ENCODE measurements around the gene TENM4. TPM values are rescaled to one million over a fixed set of nuclear protein-coding genes. Genes with fewer than 3 reads are reported as not detected.

TENM4 gene
- total RNA-seq, 1 experiment from 2014 or later: 0.39 TPM

GRCh38 chr11:78940500-78941225 is 500.2 kb downstream of the TENM4 start:
- no peak for DNase-seq (ENCODE audit: low read depth, low spot score)
- Histone ChIP-seq H3K9me3 (ENCODE audit: control insufficient read depth, insufficient read depth, low read depth, low read length) (no peaks in the 10 kb centered on the region), H3K27ac (ENCODE audit: low read length) (no peak overlapping the region), H3K4me3 (ENCODE audit: low read depth in 2 of 2, low read length in 2 of 2) (no peak overlapping the region), H3K36me3 (ENCODE audit: control insufficient read depth, insufficient read depth, low read length) (no peaks in the 10 kb centered on the region), H3K27me3 (ENCODE audit: control insufficient read depth, insufficient read depth, low read length) (peaks cover 10% of the 10 kb centered on the region; the same call in 1 of the 2 replicates), H3K4me1 (ENCODE audit: control insufficient read depth, insufficient read depth, low read length) (no peaks in the 10 kb centered on the region)
- ChIA-PET CTCF (interaction anchor here (0.5 kb wide), 1 partner anchor 27 kb away, joined by 3 read pairs; no protein-coding TSS in a partner anchor), POLR2A (no interaction called here)
- BruUV-seq (replicated peaks): no TSS peak
- TF ChIP-seq POLR2AphosphoS5 (IDR thresholded peaks at IDR 0.05; ENCODE audit: low read depth, low read length) (no peak), SIN3A (IDR thresholded peaks at IDR 0.05; ENCODE audit: borderline replicate concordance, insufficient read depth, low read depth, low read length) (no peak), REST (IDR thresholded peaks at IDR 0.05; ENCODE audit: insufficient read depth in 1 of 2, low read depth in 2 of 2, low read length in 1 of 2) (no peak), CTCF (IDR thresholded peaks at IDR 0.05) (no peak), TCF7L2 (IDR thresholded peaks at IDR 0.05; ENCODE audit: low read depth, low read length) (no peak)
- intact Hi-C loops (cut with micrococcal nuclease; ENCODE audit: unreplicated experiment) (no loop called here), in situ Hi-C loops (cut with HindIII; ENCODE audit: low pct_unique_long_range_greater_than_20kb, low sequenced_read_pairs) (no loop called here)
- ATAC-seq: no peak

- Histone ChIP-seq H3K4me1 (ENCODE audit: control insufficient read depth, insufficient read depth, low read length) (no peaks in the 10 kb centered on the region), H3K4me3 (ENCODE audit: low read depth in 2 of 2, low read length in 2 of 2) (no peak overlapping the region), H3K9me3 (ENCODE audit: control insufficient read depth, insufficient read depth, low read depth, low read length) (no peaks in the 10 kb centered on the region), H3K27me3 (ENCODE audit: control insufficient read depth, insufficient read depth, low read length) (no peaks in the 10 kb centered on the region; the same call in 1 of the 2 replicates), H3K36me3 (ENCODE audit: control insufficient read depth, insufficient read depth, low read length) (no peaks in the 10 kb centered on the region), H3K27ac (ENCODE audit: low read length) (no peak overlapping the region)
- no TSS peak for BruUV-seq (replicated peaks)
- intact Hi-C loops (cut with micrococcal nuclease; ENCODE audit: unreplicated experiment) (no loop called here), in situ Hi-C loops (cut with HindIII; ENCODE audit: low pct_unique_long_range_greater_than_20kb, low sequenced_read_pairs) (no loop called here)
- ATAC-seq (no peak), DNase-seq (ENCODE audit: low read depth, low spot score) (no peak)
- ChIA-PET POLR2A (no interaction called here), CTCF (no interaction called here)
- TF ChIP-seq POLR2AphosphoS5 (IDR thresholded peaks at IDR 0.05; ENCODE audit: low read depth, low read length) (no peak), TCF7L2 (IDR thresholded peaks at IDR 0.05; ENCODE audit: low read depth, low read length) (no peak), REST (IDR thresholded peaks at IDR 0.05; ENCODE audit: insufficient read depth in 1 of 2, low read depth in 2 of 2, low read length in 1 of 2) (no peak), CTCF (IDR thresholded peaks at IDR 0.05) (no peak), SIN3A (IDR thresholded peaks at IDR 0.05; ENCODE audit: borderline replicate concordance, insufficient read depth, low read depth, low read length) (no peak)
These were observed 501.9 kb downstream of the TENM4 start for GRCh38 chr11:78938971-78939370.
